ENCODE data around the gene TNFRSF8. TPM values are rescaled to one million over a fixed set of nuclear protein-coding genes. Genes with fewer than 3 reads are reported as not detected.

TNFRSF8 gene
- polyA plus RNA-seq, 1 of the 3 experiments (the other 2 are of a cell fraction), result 0.07 TPM

GRCh38 chr1:12091191-12091590 is 28.1 kb downstream of the TNFRSF8 start:
- Histone ChIP-seq H3K4me3 (ENCODE audit: low read depth in 2 of 2, low read length in 1 of 2) (no peak overlapping the region), H3K27ac (ENCODE audit: low read depth in 2 of 2, low read length in 1 of 2) (no peak overlapping the region), H3K9me3 (no peaks in the 10 kb centered on the region), H3K27me3 (ENCODE audit: insufficient read depth) (no peaks in the 10 kb centered on the region), H3K4me2 (no peak overlapping the region), H2AFZ (ENCODE audit: low read depth) (no peak overlapping the region), H4K20me1 (ENCODE audit: insufficient read depth) (no peaks in the 10 kb centered on the region), H3F3A (replicated peaks; ENCODE audit: insufficient read depth) (no peaks in the 10 kb centered on the region), H3K79me2 (ENCODE audit: insufficient read depth) (no peaks in the 10 kb centered on the region), H3K36me3 (replicated peaks in 1 of 2; ENCODE audit: control insufficient read depth in 1 of 2, insufficient read depth in 2 of 2, low read length in 1 of 2) (no peaks in the 10 kb centered on the region), H3K4me1 (ENCODE audit: control insufficient read depth in 1 of 2, insufficient read depth in 2 of 2, low read depth in 1 of 2, low read length in 1 of 2) (no peaks in the 10 kb centered on the region), H3K9me2 (no peaks in the 10 kb centered on the region), H3K9ac (no peak overlapping the region)
- TF ChIP-seq FOXM1 (IDR thresholded peaks at IDR 0.05; ENCODE audit: low read depth), result no peak
- TF ChIP-seq, protein P1, sequence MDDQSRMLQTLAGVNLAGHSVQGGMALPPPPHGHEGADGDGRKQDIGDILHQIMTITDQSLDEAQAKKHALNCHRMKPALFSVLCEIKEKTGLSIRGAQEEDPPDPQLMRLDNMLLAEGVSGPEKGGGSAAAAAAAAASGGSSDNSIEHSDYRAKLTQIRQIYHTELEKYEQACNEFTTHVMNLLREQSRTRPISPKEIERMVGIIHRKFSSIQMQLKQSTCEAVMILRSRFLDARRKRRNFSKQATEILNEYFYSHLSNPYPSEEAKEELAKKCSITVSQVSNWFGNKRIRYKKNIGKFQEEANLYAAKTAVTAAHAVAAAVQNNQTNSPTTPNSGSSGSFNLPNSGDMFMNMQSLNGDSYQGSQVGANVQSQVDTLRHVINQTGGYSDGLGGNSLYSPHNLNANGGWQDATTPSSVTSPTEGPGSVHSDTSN (IDR thresholded peaks at IDR 0.05), result no peak
- TF ChIP-seq RFX5 (IDR thresholded peaks at IDR 0.05; ENCODE audit: low read length), result no peak
- TF ChIP-seq, protein P2, sequence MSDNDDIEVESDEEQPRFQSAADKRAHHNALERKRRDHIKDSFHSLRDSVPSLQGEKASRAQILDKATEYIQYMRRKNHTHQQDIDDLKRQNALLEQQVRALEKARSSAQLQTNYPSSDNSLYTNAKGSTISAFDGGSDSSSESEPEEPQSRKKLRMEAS (IDR thresholded peaks at IDR 0.05; ENCODE audit: low read depth), result no peak
- no peak for TF ChIP-seq RXRA (IDR thresholded peaks at IDR 0.05; ENCODE audit: borderline replicate concordance, low read depth)
- TF ChIP-seq TEAD4 (IDR thresholded peaks at IDR 0.05; ENCODE audit: borderline replicate concordance, insufficient read depth), result no peak
- no peak for TF ChIP-seq RCOR1 (IDR thresholded peaks at IDR 0.05; ENCODE audit: low read length)
- TF ChIP-seq EZH2phosphoT487 (IDR thresholded peaks at IDR 0.05; ENCODE audit: borderline replicate concordance, low read depth), result no peak
- no peak for TF ChIP-seq IRF3 (IDR thresholded peaks at IDR 0.05; ENCODE audit: low read depth, low read length)
- no peak for TF ChIP-seq RAD21 (IDR thresholded peaks at IDR 0.05; ENCODE audit: low read length)
- no peak for TF ChIP-seq GATA2 (CRISPR knock-in tag; IDR thresholded peaks at IDR 0.05)
- TF ChIP-seq FOSL2 (IDR thresholded peaks at IDR 0.05; ENCODE audit: borderline replicate concordance, low read depth), result no peak
- 71% methylated on average over 1 of the region's 1 CpG for WGBS (ENCODE audit: low lambda C conversion rate)
- DNase-seq, result no peak
- ChIA-PET CTCF (no interaction called here), POLR2A (interaction anchor here (0.8 kb wide), 1 partner anchor 182 kb away, joined by 3 read pairs; no protein-coding TSS in a partner anchor)

GRCh38 chr1:12094180-12094579 is 31.1 kb downstream of the TNFRSF8 start:
- POLR2A ChIA-PET, result no interaction called here
- no peaks in the 10 kb centered on the region for H3K36me3 ChIP-seq (replicated peaks in 1 of 2; ENCODE audit: control insufficient read depth in 1 of 2, insufficient read depth in 2 of 2, low read length in 1 of 2)
- H3K4me2 ChIP-seq, result no peak overlapping the region
- no peak overlapping the region for H3K4me3 ChIP-seq (ENCODE audit: low read depth in 2 of 2, low read length in 1 of 2)
- no peak overlapping the region for H2AFZ ChIP-seq (ENCODE audit: low read depth)
- H3K9ac ChIP-seq, result no peak overlapping the region
- no peaks in the 10 kb centered on the region for H3K4me1 ChIP-seq (ENCODE audit: control insufficient read depth in 1 of 2, insufficient read depth in 2 of 2, low read depth in 1 of 2, low read length in 1 of 2)
- H3K9me2 ChIP-seq, result no peaks in the 10 kb centered on the region
- no peaks in the 10 kb centered on the region for H3F3A ChIP-seq (replicated peaks; ENCODE audit: insufficient read depth)
- no peaks in the 10 kb centered on the region for H3K27me3 ChIP-seq (ENCODE audit: insufficient read depth)
- H3K9me3 ChIP-seq, result no peaks in the 10 kb centered on the region
- H3K27ac ChIP-seq (ENCODE audit: low read depth in 2 of 2, low read length in 1 of 2), result no peak overlapping the region
- H4K20me1 ChIP-seq (ENCODE audit: insufficient read depth), result no peaks in the 10 kb centered on the region
- CTCF ChIA-PET, result interaction anchor here (1.3 to 1.6 kb wide), 3 partner anchors 13 to 114 kb away, joined by 3 to 4 read pairs (median 4); no protein-coding TSS in a partner anchor
- no peaks in the 10 kb centered on the region for H3K79me2 ChIP-seq (ENCODE audit: insufficient read depth)
- 56% methylated on average over 3 of the region's 3 CpGs for WGBS (ENCODE audit: low lambda C conversion rate)
- DNase-seq, result no peak
- TF ChIP-seq NRF1 (IDR thresholded peaks at IDR 0.05; ENCODE audit: low read depth, low read length) (no peak), TEAD4 (IDR thresholded peaks at IDR 0.05; ENCODE audit: borderline replicate concordance, insufficient read depth) (no peak), USF2 (IDR thresholded peaks at IDR 0.05; ENCODE audit: borderline replicate concordance, low read depth, low read length) (no peak), MXI1 (IDR thresholded peaks at IDR 0.05; ENCODE audit: low read depth, low read length) (no peak), FOXM1 (IDR thresholded peaks at IDR 0.05; ENCODE audit: low read depth) (no peak), RFX5 (IDR thresholded peaks at IDR 0.05; ENCODE audit: low read length) (no peak), FOXJ3 (CRISPR knock-in tag; IDR thresholded peaks at IDR 0.05) (no peak), IRF3 (IDR thresholded peaks at IDR 0.05; ENCODE audit: low read depth, low read length) (no peak), SMC3 (IDR thresholded peaks at IDR 0.05; ENCODE audit: low read depth, low read length) (no peak), YY1 (IDR thresholded peaks at IDR 0.05; ENCODE audit: low read depth) (no peak), MEF2A (IDR thresholded peaks at IDR 0.05; ENCODE audit: borderline replicate concordance, low read depth) (no peak), RXRA (IDR thresholded peaks at IDR 0.05; ENCODE audit: borderline replicate concordance, low read depth) (no peak), GATA2 (CRISPR knock-in tag; IDR thresholded peaks at IDR 0.05) (no peak)
- TF ChIP-seq, protein P2 (IDR thresholded peaks at IDR 0.05; ENCODE audit: low read depth), result no peak
- TF ChIP-seq, protein P3, sequence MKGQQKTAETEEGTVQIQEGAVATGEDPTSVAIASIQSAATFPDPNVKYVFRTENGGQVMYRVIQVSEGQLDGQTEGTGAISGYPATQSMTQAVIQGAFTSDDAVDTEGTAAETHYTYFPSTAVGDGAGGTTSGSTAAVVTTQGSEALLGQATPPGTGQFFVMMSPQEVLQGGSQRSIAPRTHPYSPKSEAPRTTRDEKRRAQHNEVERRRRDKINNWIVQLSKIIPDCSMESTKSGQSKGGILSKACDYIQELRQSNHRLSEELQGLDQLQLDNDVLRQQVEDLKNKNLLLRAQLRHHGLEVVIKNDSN (IDR thresholded peaks at IDR 0.05; ENCODE audit: borderline replicate concordance, low read depth), result no peak
